Limb (tissue), 2 donors: ENCODE data around the gene TNFAIP6.

Experiments used
- DNase-seq, 2 donors: peaks; one replicate each; pipeline ENCODE4 v3.0.0-alpha.2; 2016; ENCODE audit errors: extremely low spot score in 2 of 2

The TNFAIP6 gene

GRCh38 chr2:151359768-151360461, 2.5 kb downstream of the TNFAIP6 start:
- DNase-seq = no peak

- peak in 1 of 2 donors; percentile 19 for DNase-seq
These were observed 4.4 kb downstream of the TNFAIP6 start for GRCh38 chr2:151361674-151362370.

GRCh38 chr2:151363709-151364108, 6.3 kb downstream of the TNFAIP6 start:
- peak; percentile 28 to 30 for DNase-seq

- DNase-seq = no peak
These were observed 10.2 kb downstream of the TNFAIP6 start for GRCh38 chr2:151367571-151367970.

- no peak for DNase-seq
These were observed 17.0 kb downstream of the TNFAIP6 start for GRCh38 chr2:151374436-151374835.

GRCh38 chr2:151379169-151379568, 21.8 kb downstream of the TNFAIP6 start:
- no peak for DNase-seq

- no peak for DNase-seq
These were observed 23.3 kb downstream of the TNFAIP6 start for GRCh38 chr2:151380580-151381235.

GRCh38 chr2:151381266-151381665, 23.9 kb downstream of the TNFAIP6 start:
- DNase-seq = no peak

GRCh38 chr2:151388011-151388410, 30.6 kb downstream of the TNFAIP6 start:
- DNase-seq = no peak

- no peak for DNase-seq
These were observed 34.0 kb downstream of the TNFAIP6 start for GRCh38 chr2:151391436-151391835.

- no peak for DNase-seq
These were observed 37.1 kb downstream of the TNFAIP6 start for GRCh38 chr2:151394509-151394908.

- no peak for DNase-seq
These were observed 38.4 kb downstream of the TNFAIP6 start for GRCh38 chr2:151395509-151396374.

GRCh38 chr2:151399981-151400380, 42.6 kb downstream of the TNFAIP6 start:
- DNase-seq = no peak

- no peak for DNase-seq
These were observed 43.8 kb downstream of the TNFAIP6 start for GRCh38 chr2:151401149-151401548.

- DNase-seq = no peak
These were observed 46.5 kb downstream of the TNFAIP6 start for GRCh38 chr2:151403914-151404313.

GRCh38 chr2:151405376-151405775, 48.0 kb downstream of the TNFAIP6 start:
- no peak for DNase-seq

- DNase-seq = no peak
These were observed 49.9 kb downstream of the TNFAIP6 start for GRCh38 chr2:151407281-151407680.

GRCh38 chr2:151408788-151409600, 51.6 kb downstream of the TNFAIP6 start:
- no peak for DNase-seq

GRCh38 chr2:151409601-151410484, 52.5 kb downstream of the TNFAIP6 start, which contains the start of gene RIF1:
Gene RIF1 (plus strand): TSS chr2:151409902. CDS start chr2:151410424, 522 bp downstream.
- peak; percentile 92 to 96 for DNase-seq

- no peak for DNase-seq
These were observed 53.1 kb downstream of the TNFAIP6 start for GRCh38 chr2:151410485-151410834.
